GM21576 (cell line): Measurements from ENCODE around the gene KRTAP4-5.
"Not testable (repeated sequence)": the region's sequence is repeated elsewhere in the genome, so short reads cannot be mapped to it uniquely, and the experiment has no call there.

Experiments
- ATAC-seq: cut with Tn5 transposase; IDR thresholded peaks from one replicate; pipeline ENCODE4 v1.9.1; 2021; ENCODE audit warnings: mild to moderate bottlenecking, moderate library complexity; ENCODE audit not compliant: unreplicated experiment

KRTAP4-5 gene

GRCh38 chr17:41111151-41111885, 38.3 kb downstream of the KRTAP4-5 start:
- no peak for ATAC-seq

- not testable (repeated sequence) for ATAC-seq
Observed at GRCh38 chr17:41108728-41109386, 40.8 kb downstream of the KRTAP4-5 start.

- ATAC-seq, result no peak
Observed at GRCh38 chr17:41107941-41108450, 41.6 kb downstream of the KRTAP4-5 start.

- ATAC-seq, result not testable (repeated sequence)
Observed at GRCh38 chr17:41105347-41105746, 44.3 kb downstream of the KRTAP4-5 start, which contains the start of gene KRTAP4-9. KRTAP4-9 (plus strand) TSS chr17:41105389; CDS start chr17:41105389, 0 bp downstream.

GRCh38 chr17:41104386-41105038, 45.1 kb downstream of the KRTAP4-5 start:
- ATAC-seq, result not testable (repeated sequence)

- no peak for ATAC-seq
Observed at GRCh38 chr17:41103896-41104295, 45.7 kb downstream of the KRTAP4-5 start.

- ATAC-seq, result no peak
Observed at GRCh38 chr17:41101586-41102259, 47.9 kb downstream of the KRTAP4-5 start, which contains the start of gene KRTAP4-16. KRTAP4-16 (minus strand) TSS chr17:41102209; CDS start chr17:41102209, 0 bp downstream.

GRCh38 chr17:41099682-41100480, 49.7 kb downstream of the KRTAP4-5 start:
- ATAC-seq, result not testable (repeated sequence)
